ENCODE results near the gene NUBP1. TPM values are rescaled to one million over a fixed set of nuclear protein-coding genes. Genes with fewer than 3 reads are reported as not detected.

Gene NUBP1
- total RNA-seq, 1 experiment from 2014 or later: 25.4 TPM

DNA sequence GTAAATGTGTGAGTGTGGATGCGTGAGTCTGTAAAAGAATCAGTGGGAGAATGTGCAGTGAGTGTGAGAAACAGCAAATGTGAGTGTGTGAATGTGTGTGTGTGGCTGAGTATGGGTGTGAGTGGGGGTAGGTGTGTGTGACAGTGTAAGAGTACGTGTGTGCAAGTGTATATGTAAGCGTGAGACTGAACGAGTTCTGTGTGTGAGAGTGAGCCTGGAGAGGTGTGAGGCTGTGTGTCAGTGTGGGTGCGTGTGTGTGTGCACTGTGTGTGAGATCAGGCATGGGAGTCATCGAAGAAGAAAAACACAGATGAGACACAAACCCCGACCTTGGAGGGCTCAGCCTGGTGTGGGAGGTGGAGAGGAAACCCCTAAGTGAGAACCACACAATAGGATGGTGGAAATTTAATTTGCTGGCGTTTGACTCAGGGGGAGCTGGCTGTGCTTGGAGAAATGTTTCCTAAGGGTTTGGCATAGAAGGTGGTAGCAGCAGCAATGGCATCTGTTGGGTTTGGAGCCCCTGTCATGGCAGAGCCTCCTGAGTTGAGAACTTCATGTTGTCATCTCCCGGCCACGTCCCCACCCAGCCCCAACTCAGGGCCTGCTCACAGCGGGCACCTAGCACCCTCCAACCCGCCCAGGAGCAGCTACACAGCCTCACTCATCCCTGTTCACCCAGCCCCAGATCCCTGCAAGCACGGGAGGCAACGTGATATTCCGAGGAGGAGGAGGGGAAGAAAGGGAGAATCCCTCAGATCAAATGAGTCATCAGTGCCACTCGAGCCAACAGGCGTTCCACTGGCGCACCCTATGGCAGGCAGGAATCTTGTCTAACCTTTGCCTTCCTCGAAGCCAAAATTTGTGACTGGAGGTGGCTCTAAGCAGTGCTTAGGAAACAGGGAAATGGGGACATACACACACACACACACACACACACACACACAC, 14.3 kb upstream of the NUBP1 start (continued):
- TF ChIP-seq AR (CRISPR knock-in tag; IDR thresholded peaks at IDR 0.05) (no peak), JUN (CRISPR knock-in tag; IDR thresholded peaks at IDR 0.05) (no peak), ATF1 (CRISPR knock-in tag; IDR thresholded peaks at IDR 0.05) (no peak), SMAD4 (CRISPR knock-in tag; IDR thresholded peaks at IDR 0.05) (no peak), MYBL2 (CRISPR knock-in tag; IDR thresholded peaks at IDR 0.05) (no peak)
- TF ChIP-seq, protein P1, sequence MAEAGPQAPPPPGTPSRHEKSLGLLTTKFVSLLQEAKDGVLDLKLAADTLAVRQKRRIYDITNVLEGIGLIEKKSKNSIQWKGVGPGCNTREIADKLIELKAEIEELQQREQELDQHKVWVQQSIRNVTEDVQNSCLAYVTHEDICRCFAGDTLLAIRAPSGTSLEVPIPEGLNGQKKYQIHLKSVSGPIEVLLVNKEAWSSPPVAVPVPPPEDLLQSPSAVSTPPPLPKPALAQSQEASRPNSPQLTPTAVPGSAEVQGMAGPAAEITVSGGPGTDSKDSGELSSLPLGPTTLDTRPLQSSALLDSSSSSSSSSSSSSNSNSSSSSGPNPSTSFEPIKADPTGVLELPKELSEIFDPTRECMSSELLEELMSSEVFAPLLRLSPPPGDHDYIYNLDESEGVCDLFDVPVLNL (CRISPR knock-in tag; IDR thresholded peaks at IDR 0.05; ENCODE audit: borderline replicate concordance, low read depth): no peak
- TF ChIP-seq, protein P2, sequence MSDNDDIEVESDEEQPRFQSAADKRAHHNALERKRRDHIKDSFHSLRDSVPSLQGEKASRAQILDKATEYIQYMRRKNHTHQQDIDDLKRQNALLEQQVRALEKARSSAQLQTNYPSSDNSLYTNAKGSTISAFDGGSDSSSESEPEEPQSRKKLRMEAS (CRISPR knock-in tag; IDR thresholded peaks at IDR 0.05): no peak

DNA sequence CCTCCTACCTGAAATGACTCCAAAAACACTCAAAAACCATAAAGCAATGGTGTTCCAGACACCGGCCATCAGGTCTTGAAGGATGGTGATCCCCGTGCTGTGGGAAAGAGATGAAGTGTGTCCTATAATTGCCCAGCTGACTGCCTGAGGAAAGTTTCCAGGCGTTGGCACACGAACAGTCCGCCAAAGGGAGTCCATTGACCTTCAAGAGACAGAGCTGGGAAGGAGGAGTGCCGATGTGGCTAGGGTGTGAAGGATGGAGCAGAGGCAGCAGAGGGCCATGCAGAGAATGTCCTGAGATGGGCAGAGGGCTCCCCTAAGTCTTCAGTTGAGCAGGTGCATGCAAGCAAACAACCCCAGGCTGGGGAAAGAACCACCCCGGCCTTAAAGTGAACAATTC, 11.9 kb upstream of the NUBP1 start:
- POLR2A ChIA-PET: interaction anchor here (0.6 to 1.1 kb wide), 2 partner anchors 211 to 401 kb away, joined by 3 read pairs; no protein-coding TSS in a partner anchor
- no peak for ATAC-seq
- no peak for DNase-seq (ENCODE audit: low spot score)
- no peaks in the 10 kb centered on the region for H3K27me3 Mint-ChIP-seq (ENCODE audit: low read depth)
- no peak overlapping the region for H3K27ac Mint-ChIP-seq
- peaks cover 3% of the 10 kb centered on the region for H3K36me3 Mint-ChIP-seq
- H3K4me1 Mint-ChIP-seq: no peaks in the 10 kb centered on the region; the same call in 1 of the 2 replicates
- H3K9me3 Mint-ChIP-seq: peaks cover 5% of the 10 kb centered on the region
- no peak overlapping the region for H3K4me3 Mint-ChIP-seq
- CTCF ChIA-PET: interaction anchor here (1.3 to 1.5 kb wide), 3 partner anchors 165 to 217 kb away, joined by 3 to 7 read pairs (median 3); no protein-coding TSS in a partner anchor
- TF ChIP-seq ZNF416 (CRISPR knock-in tag; IDR thresholded peaks at IDR 0.05): no peak
- TF ChIP-seq ZNF232 (CRISPR knock-in tag; IDR thresholded peaks at IDR 0.05): no peak
- no peak for TF ChIP-seq HMGA2 (CRISPR knock-in tag; IDR thresholded peaks at IDR 0.05)
- no peak for TF ChIP-seq ZBTB43 (CRISPR knock-in tag; IDR thresholded peaks at IDR 0.05)
- no peak for TF ChIP-seq RORB (CRISPR knock-in tag; IDR thresholded peaks at IDR 0.05)
- TF ChIP-seq ZNF138 (CRISPR knock-in tag; conservative IDR thresholded peaks at IDR 0.05): no peak
- no peak for TF ChIP-seq GRHL2 (CRISPR knock-in tag; IDR thresholded peaks at IDR 0.05; ENCODE audit: insufficient replicate concordance, severe bottlenecking)
- TF ChIP-seq ZNF532 (CRISPR knock-in tag; IDR thresholded peaks at IDR 0.05; ENCODE audit: borderline replicate concordance): no peak
- no peak for TF ChIP-seq TEAD4 (CRISPR knock-in tag; IDR thresholded peaks at IDR 0.05)
- TF ChIP-seq, protein P1 (CRISPR knock-in tag; IDR thresholded peaks at IDR 0.05; ENCODE audit: borderline replicate concordance, low read depth): no peak
- no peak for TF ChIP-seq TP53 (CRISPR knock-in tag; IDR thresholded peaks at IDR 0.05)
- no peak for TF ChIP-seq MXD4 (CRISPR knock-in tag; IDR thresholded peaks at IDR 0.05; ENCODE audit: borderline replicate concordance)
- TF ChIP-seq, protein P3, sequence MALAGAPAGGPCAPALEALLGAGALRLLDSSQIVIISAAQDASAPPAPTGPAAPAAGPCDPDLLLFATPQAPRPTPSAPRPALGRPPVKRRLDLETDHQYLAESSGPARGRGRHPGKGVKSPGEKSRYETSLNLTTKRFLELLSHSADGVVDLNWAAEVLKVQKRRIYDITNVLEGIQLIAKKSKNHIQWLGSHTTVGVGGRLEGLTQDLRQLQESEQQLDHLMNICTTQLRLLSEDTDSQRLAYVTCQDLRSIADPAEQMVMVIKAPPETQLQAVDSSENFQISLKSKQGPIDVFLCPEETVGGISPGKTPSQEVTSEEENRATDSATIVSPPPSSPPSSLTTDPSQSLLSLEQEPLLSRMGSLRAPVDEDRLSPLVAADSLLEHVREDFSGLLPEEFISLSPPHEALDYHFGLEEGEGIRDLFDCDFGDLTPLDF (CRISPR knock-in tag; IDR thresholded peaks at IDR 0.05): no peak
- no peak for TF ChIP-seq AR (CRISPR knock-in tag; IDR thresholded peaks at IDR 0.05)
